SU-DHL-6 (cell line): Measurements from ENCODE around the gene NCKAP1.
"Not testable (repeated sequence)": the region's sequence is repeated elsewhere in the genome, so short reads cannot be mapped to it uniquely, and the experiment has no call there.

Experiments
- EZH2phosphoT487 ChIP-seq: fragments of 200-600 bp; sonication (generic), shearing (Covaris generic); conservative IDR thresholded peaks from 2 replicates; pipeline ENCODE4 v1.6.1; 2018; ENCODE audit warnings: mild to moderate bottlenecking, antibody characterized with exemption, low read length, moderate library complexity, mixed read lengths
- TF ChIP-seq, protein P1 (sequence below): fragments of 200-600 bp; sonication (generic); IDR thresholded peaks from one replicate; pipeline ENCODE4 v1.5.1; 2017; ENCODE audit warnings: antibody characterized with exemption, mild to moderate bottlenecking, low read length, moderate library complexity; ENCODE audit not compliant: insufficient read depth, poor library complexity, severe bottlenecking

DNA sequence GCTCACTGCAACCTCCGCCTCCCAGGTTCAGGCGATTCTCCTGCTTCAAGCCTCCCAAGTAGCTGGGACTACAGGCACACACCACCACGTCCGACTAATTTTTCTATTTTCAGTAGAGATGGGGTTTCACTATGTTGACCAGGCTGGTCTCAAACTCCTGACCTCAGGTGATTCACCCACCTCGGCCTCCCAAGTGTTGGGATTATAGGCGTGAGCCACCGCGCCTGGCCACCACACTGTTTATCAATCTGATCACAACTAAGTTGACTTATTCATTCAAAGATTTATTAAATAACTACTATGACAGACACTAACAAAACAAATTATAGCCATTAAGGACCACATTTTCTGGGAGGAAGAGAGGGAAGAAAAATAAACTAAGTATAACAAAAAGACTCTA lies 71.9 kb downstream of the NCKAP1 start:
- TF ChIP-seq, protein P1, sequence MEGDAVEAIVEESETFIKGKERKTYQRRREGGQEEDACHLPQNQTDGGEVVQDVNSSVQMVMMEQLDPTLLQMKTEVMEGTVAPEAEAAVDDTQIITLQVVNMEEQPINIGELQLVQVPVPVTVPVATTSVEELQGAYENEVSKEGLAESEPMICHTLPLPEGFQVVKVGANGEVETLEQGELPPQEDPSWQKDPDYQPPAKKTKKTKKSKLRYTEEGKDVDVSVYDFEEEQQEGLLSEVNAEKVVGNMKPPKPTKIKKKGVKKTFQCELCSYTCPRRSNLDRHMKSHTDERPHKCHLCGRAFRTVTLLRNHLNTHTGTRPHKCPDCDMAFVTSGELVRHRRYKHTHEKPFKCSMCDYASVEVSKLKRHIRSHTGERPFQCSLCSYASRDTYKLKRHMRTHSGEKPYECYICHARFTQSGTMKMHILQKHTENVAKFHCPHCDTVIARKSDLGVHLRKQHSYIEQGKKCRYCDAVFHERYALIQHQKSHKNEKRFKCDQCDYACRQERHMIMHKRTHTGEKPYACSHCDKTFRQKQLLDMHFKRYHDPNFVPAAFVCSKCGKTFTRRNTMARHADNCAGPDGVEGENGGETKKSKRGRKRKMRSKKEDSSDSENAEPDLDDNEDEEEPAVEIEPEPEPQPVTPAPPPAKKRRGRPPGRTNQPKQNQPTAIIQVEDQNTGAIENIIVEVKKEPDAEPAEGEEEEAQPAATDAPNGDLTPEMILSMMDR: not testable (repeated sequence)
- TF ChIP-seq EZH2phosphoT487: not testable (repeated sequence)
